WI38 (cell line): Measurements from ENCODE around the gene LYSET.

Experiments used
- H3K4me3 ChIP-seq: 2 replicates; pipeline ENCODE4 v1.5.1; 2011; ENCODE audit warnings: low read depth, mild to moderate bottlenecking, control low read depth, low read length
- CTCF ChIP-seq: IDR thresholded peaks from 2 replicates; pipeline ENCODE4 v1.5.1; 2012; ENCODE audit warnings: low read depth, mild to moderate bottlenecking, control low read depth, low read length

LYSET gene

DNA sequence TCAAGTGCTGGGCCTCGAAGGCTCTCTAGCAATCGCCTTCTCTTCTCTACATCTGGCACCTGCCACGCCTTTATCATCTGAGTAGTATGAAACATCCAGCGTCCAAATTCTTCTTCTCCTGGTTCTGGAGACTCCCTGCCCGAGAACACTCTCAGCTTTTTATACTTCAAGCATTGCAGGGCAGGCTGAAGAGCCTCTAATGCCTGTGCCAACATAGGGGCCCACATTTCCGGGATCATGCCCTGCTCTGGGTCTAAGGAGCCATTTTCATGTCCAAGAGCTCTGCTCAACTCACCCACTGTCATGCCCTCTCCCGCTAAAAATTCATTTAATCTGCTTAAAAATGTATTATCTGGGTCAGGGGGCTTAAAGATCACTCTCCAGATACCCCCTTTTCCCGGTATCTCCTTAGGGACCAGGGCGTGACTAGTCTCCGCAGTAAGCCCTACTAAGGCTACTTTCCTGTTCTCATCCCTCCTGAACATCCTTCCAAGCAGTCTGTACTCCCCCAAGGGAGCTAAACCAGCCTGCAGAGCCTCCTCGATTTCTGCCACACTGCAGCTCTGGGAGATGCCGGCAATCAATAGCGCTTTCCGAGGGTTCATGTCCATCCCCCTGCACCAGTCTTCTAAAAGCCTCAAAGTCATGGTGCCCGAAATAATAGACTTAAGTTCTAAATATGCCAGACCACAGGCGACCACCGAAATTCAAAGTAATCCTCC lies 1.4 kb upstream of the LYSET start:
- TF ChIP-seq CTCF: no peak
- H3K4me3 ChIP-seq: peak overlapping the region; percentile 92

DNA sequence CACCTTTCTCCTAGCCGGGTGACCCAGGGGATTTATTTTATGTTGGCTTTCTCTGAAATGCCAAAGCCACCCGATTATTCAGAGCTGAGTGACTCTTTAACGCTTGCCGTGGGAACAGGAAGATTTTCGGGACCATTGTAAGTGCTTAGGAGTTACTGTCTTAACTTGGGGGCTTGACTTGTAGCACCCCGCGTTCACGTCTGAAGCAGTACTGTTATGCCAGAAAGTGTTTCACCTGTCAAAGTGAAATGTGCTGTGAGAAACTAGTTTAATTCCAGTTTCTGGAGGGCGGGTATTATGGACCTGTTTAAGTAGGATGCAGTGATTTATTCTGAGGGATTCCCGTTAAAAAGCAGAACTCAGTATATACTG lies 218 bp downstream of the LYSET start:
- no peak for TF ChIP-seq CTCF
- peak overlapping the region; percentile 92 for H3K4me3 ChIP-seq

DNA sequence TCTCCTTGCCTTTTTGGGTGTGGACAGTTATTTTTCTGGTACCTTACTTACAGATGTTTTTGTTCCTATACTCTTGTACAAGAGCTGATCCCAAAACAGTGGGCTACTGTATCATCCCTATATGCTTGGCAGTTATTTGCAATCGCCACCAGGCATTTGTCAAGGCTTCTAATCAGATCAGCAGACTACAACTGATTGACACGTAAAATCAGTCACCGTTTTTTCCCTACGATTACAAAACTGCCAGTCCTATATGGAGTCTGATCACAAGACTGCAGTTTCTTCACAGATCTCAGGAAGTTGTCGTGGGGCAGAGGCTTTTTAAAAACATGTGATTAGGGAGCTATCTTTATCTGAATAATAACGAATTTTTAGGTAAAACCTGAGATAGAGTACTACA lies 1.3 kb downstream of the LYSET start:
- no peak for TF ChIP-seq CTCF
- no peak overlapping the region for H3K4me3 ChIP-seq

GRCh38 chr14:93186956-93187355 lies 1.8 kb downstream of the LYSET start:
- no peak for TF ChIP-seq CTCF

GRCh38 chr14:93195316-93195999 lies 10.3 kb downstream of the LYSET start:
- TF ChIP-seq CTCF: no peak
- H3K4me3 ChIP-seq: no peak overlapping the region

More at GRCh38 chr14:93186956-93187355, 1.8 kb downstream of the LYSET start:
- H3K4me3 ChIP-seq: no peak overlapping the region

GRCh38 chr14:93199031-93199430 lies 13.9 kb downstream of the LYSET start:
- no peak for TF ChIP-seq CTCF
- H3K4me3 ChIP-seq: no peak overlapping the region

DNA sequence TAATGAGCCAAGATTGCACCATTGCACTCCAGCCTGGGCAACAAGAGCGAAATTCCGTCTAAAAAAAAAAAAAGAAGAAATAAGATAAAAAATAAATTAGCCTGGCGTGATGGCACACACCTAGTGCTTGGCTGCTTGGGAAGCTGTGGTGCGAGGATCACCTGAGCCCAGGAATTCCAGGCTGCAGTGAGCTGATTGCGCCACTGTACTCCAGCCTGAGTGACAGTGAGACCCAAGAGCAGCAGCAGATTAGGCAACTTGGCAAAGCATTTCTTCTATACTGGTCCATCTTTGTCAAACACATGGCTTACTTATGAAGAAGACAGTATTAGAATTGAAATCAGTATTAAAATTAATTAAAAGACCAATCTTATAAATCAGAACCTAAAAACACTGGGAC lies 15.4 kb downstream of the LYSET start:
- H3K4me3 ChIP-seq: no peak overlapping the region
- TF ChIP-seq CTCF: no peak
